Colonic mucosa (tissue), 4 donors: Measurements from ENCODE around the gene TMED9. TPM values are rescaled to one million over a fixed set of nuclear protein-coding genes. Genes with fewer than 3 reads are reported as not detected.

Experiments
- DNase-seq: peaks from one replicate; pipeline ENCODE4 v3.0.0-alpha.2; 2020
- H3K27ac ChIP-seq: fragments of 200-600 bp; one replicate; pipeline ENCODE4 v1.8.0; 2021
- H3K27me3 ChIP-seq: fragments of 200-600 bp; one replicate; pipeline ENCODE4 v1.8.0; 2021
- H3K36me3 ChIP-seq: fragments of 200-600 bp; one replicate; pipeline ENCODE4 v1.8.0; 2021
- H3K4me1 ChIP-seq: fragments of 200-600 bp; one replicate; pipeline ENCODE4 v1.8.0; 2021; ENCODE audit warnings: mild to moderate bottlenecking
- H3K4me3 ChIP-seq: fragments of 200-600 bp; one replicate; pipeline ENCODE4 v1.8.0; 2021
- H3K9ac ChIP-seq, 2 donors: one replicate each; pipeline ENCODE4 v1.7.0; 2013; ENCODE audit warnings: control low read depth in 2 of 2, low read depth in 2 of 2, low read length in 2 of 2
- H3K9me3 ChIP-seq: fragments of 200-600 bp; one replicate; pipeline ENCODE4 v1.8.0; 2021
- intact Hi-C: fragments of 100-400 bp; cut with DNase I; formaldehyde crosslinking; loops from one replicate; pipeline ENCODE4 v1.14.1; 2022
- total RNA-seq, 2 donors: library from RNA; stranded (reverse); fragmentation: NEBNext Ultra II Directional in 1 of 2; extraction: Animal tissue kit (Norgen Biotek cat#: 25700) in 1 of 2; gene quantifications; one replicate each; pipeline ENCODE4 v1.2.1, GENCODE V29; 2021
- TF ChIP-seq, protein P1 (sequence below): fragments of 200-600 bp; IDR thresholded peaks from one replicate; pipeline ENCODE4 v1.8.0; 2022; ENCODE audit warnings: antibody characterized with exemption, mild to moderate bottlenecking
- donor health status: healthy.
- donor health status: DM: no; HTN: no; CAD: no.
- donor health status: DM: no; HTN: no; CAD: no.

The TMED9 gene
- total RNA-seq, 2 donors from 2014 or later = 187 to 303 TPM

GRCh38 chr5:177548495-177548894 is 43.5 kb upstream of the TMED9 start:
- intact Hi-C loops = no loop called here
- Histone ChIP-seq H3K4me1 (peaks cover 3% of the 10 kb centered on the region), H3K36me3 (no peaks in the 10 kb centered on the region), H3K9me3 (no peaks in the 10 kb centered on the region), H3K4me3 (no peak overlapping the region), H3K27ac (no peak overlapping the region), H3K27me3 (no peaks in the 10 kb centered on the region), H3K9ac (no peak overlapping the region)
- DNase-seq = no peak
- TF ChIP-seq, protein P1, sequence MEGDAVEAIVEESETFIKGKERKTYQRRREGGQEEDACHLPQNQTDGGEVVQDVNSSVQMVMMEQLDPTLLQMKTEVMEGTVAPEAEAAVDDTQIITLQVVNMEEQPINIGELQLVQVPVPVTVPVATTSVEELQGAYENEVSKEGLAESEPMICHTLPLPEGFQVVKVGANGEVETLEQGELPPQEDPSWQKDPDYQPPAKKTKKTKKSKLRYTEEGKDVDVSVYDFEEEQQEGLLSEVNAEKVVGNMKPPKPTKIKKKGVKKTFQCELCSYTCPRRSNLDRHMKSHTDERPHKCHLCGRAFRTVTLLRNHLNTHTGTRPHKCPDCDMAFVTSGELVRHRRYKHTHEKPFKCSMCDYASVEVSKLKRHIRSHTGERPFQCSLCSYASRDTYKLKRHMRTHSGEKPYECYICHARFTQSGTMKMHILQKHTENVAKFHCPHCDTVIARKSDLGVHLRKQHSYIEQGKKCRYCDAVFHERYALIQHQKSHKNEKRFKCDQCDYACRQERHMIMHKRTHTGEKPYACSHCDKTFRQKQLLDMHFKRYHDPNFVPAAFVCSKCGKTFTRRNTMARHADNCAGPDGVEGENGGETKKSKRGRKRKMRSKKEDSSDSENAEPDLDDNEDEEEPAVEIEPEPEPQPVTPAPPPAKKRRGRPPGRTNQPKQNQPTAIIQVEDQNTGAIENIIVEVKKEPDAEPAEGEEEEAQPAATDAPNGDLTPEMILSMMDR = no peak

DNA sequence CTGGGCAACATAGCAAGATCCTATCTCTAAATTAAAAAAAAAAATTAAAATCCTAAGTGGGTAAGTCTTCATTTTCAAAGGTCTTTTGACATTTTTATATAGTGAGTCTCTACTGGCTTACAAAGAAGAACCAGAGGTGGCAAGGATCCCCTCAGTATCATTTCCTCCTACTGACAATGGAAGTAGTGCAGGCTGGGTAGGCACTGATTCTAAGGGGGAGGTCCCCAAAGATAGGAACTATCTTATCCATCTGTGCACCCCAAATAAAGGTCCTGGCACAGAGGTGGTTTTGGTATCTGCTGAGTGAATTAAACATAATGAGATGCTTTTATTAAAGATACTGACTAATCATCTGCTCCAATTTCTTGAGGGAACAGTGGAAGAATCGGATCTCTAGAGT is 41.9 kb upstream of the TMED9 start:
- peaks cover 3% of the 10 kb centered on the region for H3K4me1 ChIP-seq
- H3K27me3 ChIP-seq = no peaks in the 10 kb centered on the region
- H3K9ac ChIP-seq = no peak overlapping the region
- no peaks in the 10 kb centered on the region for H3K9me3 ChIP-seq
- H3K36me3 ChIP-seq = no peaks in the 10 kb centered on the region
- DNase-seq = no peak
- no peak overlapping the region for H3K4me3 ChIP-seq
- TF ChIP-seq, protein P1 = no peak
- no peak overlapping the region for H3K27ac ChIP-seq
- intact Hi-C loops = no loop called here

DNA sequence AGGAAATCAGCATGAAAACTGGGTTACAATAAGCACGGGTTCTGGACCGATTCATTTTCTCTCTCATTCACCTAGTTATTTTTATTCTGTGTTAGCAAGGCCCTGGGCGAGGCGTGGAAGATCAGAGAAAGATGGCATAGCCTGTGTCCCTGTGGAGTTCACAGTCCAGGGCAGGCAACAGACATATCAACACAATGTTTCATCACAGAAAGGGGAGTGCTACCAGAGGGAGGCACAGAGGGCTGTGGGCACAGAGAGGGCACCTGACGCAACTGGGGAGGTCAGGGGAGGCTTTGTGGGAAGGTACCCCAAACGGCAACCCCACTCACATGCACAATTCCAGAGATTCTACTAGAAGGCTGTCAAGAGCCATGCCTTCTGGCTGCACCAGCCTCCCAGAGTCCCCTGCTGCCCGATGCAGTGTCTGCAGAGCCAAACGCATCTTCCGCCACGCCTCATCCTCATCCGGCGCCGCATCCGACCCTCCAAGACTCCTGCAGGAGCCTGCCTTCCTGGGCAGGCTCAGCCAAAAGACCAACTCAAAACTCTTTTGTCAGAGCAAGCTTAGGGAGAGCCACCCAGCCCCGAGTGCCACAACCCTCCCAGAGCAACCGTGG is 39.1 kb upstream of the TMED9 start:
- Histone ChIP-seq H3K4me1 (peaks cover 3% of the 10 kb centered on the region), H3K4me3 (peak overlapping the region; percentile 97), H3K9ac (peak overlapping the region in 1 of 2 donors; percentile 81), H3K9me3 (no peaks in the 10 kb centered on the region), H3K36me3 (no peaks in the 10 kb centered on the region), H3K27me3 (no peaks in the 10 kb centered on the region), H3K27ac (no peak overlapping the region)
- DNase-seq = no peak
- TF ChIP-seq, protein P1 = no peak
- intact Hi-C loops = no loop called here

GRCh38 chr5:177553671-177554429 is 38.2 kb upstream of the TMED9 start:
- Histone ChIP-seq H3K4me1 (peaks cover 3% of the 10 kb centered on the region), H3K36me3 (no peaks in the 10 kb centered on the region), H3K9ac (peak overlapping the region; percentile 81 to 84), H3K27ac (peak overlapping the region; percentile 69), H3K9me3 (no peaks in the 10 kb centered on the region), H3K27me3 (no peaks in the 10 kb centered on the region), H3K4me3 (peak overlapping the region; percentile 97)
- TF ChIP-seq, protein P1 = no peak
- peak; percentile 61 for DNase-seq
- intact Hi-C loops = no loop called here

GRCh38 chr5:177554474-177555111 is 37.4 kb upstream of the TMED9 start, which contains the start of gene FAM193B:
TSS of gene FAM193B (minus strand) at chr5:177554563. CDS start at chr5:177554458, 105 bp downstream.
- H3K9me3 ChIP-seq = no peaks in the 10 kb centered on the region
- H3K4me3 ChIP-seq = peak within 1 kb of the TSS; percentile 97
- H3K27ac ChIP-seq = peak within 1 kb of the TSS; percentile 69
- peak within 1 kb of the TSS; percentile 81 to 84 for H3K9ac ChIP-seq
- H3K27me3 ChIP-seq = no peaks in the 10 kb centered on the region
- intact Hi-C loops = no loop called here
- no peaks in the 10 kb centered on the region for H3K36me3 ChIP-seq
- DNase-seq = peak; percentile 97
- H3K4me1 ChIP-seq = peaks cover 3% of the 10 kb centered on the region
- TF ChIP-seq, protein P1 = no peak
